Measurements from ENCODE around the gene FASN.

DNA sequence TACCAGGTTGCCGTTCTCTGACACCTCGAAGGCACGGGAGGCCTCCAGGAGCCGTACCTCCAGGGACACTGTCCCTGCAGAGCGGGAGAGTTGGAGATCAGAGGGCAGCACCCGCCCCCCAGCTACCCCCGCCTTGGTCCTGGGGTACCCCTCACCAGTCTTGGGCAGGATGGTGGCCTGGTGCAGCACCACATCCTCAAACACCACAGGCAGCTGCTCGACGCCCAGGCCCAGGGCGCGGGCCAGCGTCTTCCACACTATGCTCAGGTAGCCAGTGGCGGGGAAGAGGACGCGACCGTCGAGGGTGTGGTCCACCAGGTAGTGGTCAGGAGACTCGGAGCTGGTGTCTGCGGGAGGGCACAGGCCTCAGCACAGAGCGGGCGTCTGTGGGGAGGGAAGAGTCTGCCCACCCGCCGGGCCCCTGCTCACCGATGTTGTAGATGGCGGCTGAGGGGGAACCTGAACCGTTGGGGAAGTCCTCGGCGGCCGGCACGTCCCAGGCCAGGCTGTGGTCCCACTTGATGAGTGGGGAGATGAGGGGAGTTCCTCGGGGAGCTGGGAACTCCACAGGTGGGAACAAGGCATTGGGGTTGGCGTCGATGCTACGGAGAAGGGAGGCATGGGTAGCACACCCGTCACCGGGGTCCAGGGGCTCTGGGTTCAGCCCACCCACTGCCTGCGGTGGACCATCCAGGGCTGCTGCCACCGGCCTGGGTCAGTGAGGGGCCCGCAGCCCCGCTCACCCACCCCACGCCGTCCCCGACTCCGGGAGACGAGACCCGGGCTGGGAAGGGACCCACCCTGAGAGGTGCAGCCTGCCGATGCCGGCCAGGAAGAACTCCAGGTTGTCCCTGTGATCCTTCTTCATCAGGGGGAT, 9.8 kb downstream of the FASN start:
- TF ChIP-seq TARDBP (CRISPR knock-in tag; IDR thresholded peaks at IDR 0.05) (no peak), POLR2A (IDR thresholded peaks at IDR 0.05; ENCODE audit: insufficient read depth in 1 of 2, low read depth in 2 of 2, low read length in 2 of 2) (no peak), BRCA1 (CRISPR knock-in tag; IDR thresholded peaks at IDR 0.05) (no peak), ZNF367 (CRISPR knock-in tag; IDR thresholded peaks at IDR 0.05; ENCODE audit: borderline replicate concordance) (no peak)
- TF ChIP-seq, protein P1, sequence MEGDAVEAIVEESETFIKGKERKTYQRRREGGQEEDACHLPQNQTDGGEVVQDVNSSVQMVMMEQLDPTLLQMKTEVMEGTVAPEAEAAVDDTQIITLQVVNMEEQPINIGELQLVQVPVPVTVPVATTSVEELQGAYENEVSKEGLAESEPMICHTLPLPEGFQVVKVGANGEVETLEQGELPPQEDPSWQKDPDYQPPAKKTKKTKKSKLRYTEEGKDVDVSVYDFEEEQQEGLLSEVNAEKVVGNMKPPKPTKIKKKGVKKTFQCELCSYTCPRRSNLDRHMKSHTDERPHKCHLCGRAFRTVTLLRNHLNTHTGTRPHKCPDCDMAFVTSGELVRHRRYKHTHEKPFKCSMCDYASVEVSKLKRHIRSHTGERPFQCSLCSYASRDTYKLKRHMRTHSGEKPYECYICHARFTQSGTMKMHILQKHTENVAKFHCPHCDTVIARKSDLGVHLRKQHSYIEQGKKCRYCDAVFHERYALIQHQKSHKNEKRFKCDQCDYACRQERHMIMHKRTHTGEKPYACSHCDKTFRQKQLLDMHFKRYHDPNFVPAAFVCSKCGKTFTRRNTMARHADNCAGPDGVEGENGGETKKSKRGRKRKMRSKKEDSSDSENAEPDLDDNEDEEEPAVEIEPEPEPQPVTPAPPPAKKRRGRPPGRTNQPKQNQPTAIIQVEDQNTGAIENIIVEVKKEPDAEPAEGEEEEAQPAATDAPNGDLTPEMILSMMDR (CRISPR knock-in tag; IDR thresholded peaks at IDR 0.05): no peak

Measured in HepG2 (cell line).